ENCODE measurements around the gene SLC39A7. TPM values are rescaled to one million over a fixed set of nuclear protein-coding genes. Genes with fewer than 3 reads are reported as not detected.
A peak's percentile ranks its signal among the peaks of the same experiment; 100 is the strongest.

Gene SLC39A7
- total and polyA plus RNA-seq, 8 donors, result 41.6 to 111 (median 64.5) TPM

GRCh38 chr6:33163540-33163939, 37.1 kb upstream of the SLC39A7 start:
- TF ChIP-seq, protein P1, sequence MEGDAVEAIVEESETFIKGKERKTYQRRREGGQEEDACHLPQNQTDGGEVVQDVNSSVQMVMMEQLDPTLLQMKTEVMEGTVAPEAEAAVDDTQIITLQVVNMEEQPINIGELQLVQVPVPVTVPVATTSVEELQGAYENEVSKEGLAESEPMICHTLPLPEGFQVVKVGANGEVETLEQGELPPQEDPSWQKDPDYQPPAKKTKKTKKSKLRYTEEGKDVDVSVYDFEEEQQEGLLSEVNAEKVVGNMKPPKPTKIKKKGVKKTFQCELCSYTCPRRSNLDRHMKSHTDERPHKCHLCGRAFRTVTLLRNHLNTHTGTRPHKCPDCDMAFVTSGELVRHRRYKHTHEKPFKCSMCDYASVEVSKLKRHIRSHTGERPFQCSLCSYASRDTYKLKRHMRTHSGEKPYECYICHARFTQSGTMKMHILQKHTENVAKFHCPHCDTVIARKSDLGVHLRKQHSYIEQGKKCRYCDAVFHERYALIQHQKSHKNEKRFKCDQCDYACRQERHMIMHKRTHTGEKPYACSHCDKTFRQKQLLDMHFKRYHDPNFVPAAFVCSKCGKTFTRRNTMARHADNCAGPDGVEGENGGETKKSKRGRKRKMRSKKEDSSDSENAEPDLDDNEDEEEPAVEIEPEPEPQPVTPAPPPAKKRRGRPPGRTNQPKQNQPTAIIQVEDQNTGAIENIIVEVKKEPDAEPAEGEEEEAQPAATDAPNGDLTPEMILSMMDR (IDR thresholded peaks at IDR 0.05), result no peak
- H3K4me1 ChIP-seq, result no peaks in the 10 kb centered on the region
- no peak overlapping the region for H3K4me3 ChIP-seq
- no peak overlapping the region for H3K27ac ChIP-seq
- no peaks in the 10 kb centered on the region for H3K9me3 ChIP-seq
- ATAC-seq (no peak), DNase-seq (peak in 1 of 6 donors; percentile 66), FAIRE-seq (no peak)
- 56 to 64% methylated on average over 10 of the region's 10 CpGs for WGBS, 2 donors
- no peaks in the 10 kb centered on the region for H3K36me3 ChIP-seq
- no peaks in the 10 kb centered on the region for H3K27me3 ChIP-seq
- intact Hi-C loops (cut with DNase I), result loop anchor here in 2 of 3 donors (5.0 to 10.0 kb wide), 2 partner anchors 71 to 84 kb away; no protein-coding TSS in a partner anchor

- H3K4me3 ChIP-seq, result no peak overlapping the region
- no peaks in the 10 kb centered on the region for H3K4me1 ChIP-seq
- no peak overlapping the region for H3K27ac ChIP-seq
- intact Hi-C loops (cut with DNase I), result loop anchor here in 2 of 3 donors (5.0 to 10.0 kb wide), 2 partner anchors 71 to 83 kb away; no protein-coding TSS in a partner anchor
- ATAC-seq (no peak), DNase-seq (peak in 1 of 6 donors; percentile 48), FAIRE-seq (no peak)
- TF ChIP-seq, protein P1 (IDR thresholded peaks at IDR 0.05), result no peak
- H3K9me3 ChIP-seq, result no peaks in the 10 kb centered on the region
- WGBS, 2 donors, result 41 to 43% methylated on average over 10 of the region's 10 CpGs
- H3K27me3 ChIP-seq, result no peaks in the 10 kb centered on the region
- no peaks in the 10 kb centered on the region for H3K36me3 ChIP-seq
Observed at GRCh38 chr6:33164176-33164575, 36.5 kb upstream of the SLC39A7 start.

DNA sequence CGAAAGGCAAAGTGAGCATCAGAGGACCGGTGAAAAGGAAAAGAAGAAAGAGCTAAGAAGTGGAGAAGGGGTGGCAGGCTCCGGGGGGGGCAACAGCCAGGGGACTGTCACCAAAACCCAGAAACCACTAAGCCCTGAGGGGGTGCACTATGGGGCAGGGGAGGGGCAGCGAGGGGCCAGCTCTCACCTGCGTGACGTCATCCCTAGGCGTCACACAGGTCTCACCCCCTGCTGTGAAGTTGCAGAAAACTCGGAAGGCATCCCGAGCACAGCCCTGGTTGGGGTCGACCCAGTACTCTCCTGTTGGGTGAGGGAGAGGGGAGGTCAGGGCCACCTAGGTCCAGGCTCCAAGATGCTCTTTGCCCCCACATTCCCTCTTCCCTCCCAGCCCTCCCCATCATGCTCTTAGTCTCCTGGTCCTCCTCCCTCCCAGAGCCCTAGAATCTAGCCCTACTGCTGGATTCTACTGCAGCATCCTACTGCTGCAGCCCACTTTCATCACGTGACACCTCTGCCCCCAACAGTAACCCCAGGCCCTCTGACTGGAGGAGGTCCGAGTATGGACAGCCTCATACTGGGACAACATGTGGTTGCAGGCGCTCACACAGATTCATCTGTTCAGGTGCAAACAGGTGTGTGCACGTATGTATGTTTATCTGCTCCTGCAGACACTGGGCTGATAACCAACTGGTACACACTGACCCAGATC, 35.8 kb upstream of the SLC39A7 start:
- H3K4me3 ChIP-seq, result no peak overlapping the region
- H3K27me3 ChIP-seq, result no peaks in the 10 kb centered on the region
- ATAC-seq, result no peak
- TF ChIP-seq, protein P1 (IDR thresholded peaks at IDR 0.05), result no peak
- H3K36me3 ChIP-seq, result no peaks in the 10 kb centered on the region
- DNase-seq, result no peak
- no peaks in the 10 kb centered on the region for H3K9me3 ChIP-seq
- WGBS, 2 donors, result 32 to 38% methylated on average over 12 to 14 of the region's 14 CpGs
- no peak for FAIRE-seq
- intact Hi-C loops (cut with DNase I), result loop anchor here in 2 of 3 donors (5.0 to 10.0 kb wide), 2 partner anchors 70 to 82 kb away; no protein-coding TSS in a partner anchor
- no peaks in the 10 kb centered on the region for H3K4me1 ChIP-seq
- no peak overlapping the region for H3K27ac ChIP-seq

GRCh38 chr6:33165581-33166258, 34.9 kb upstream of the SLC39A7 start:
- Histone ChIP-seq H3K27ac (no peak overlapping the region), H3K4me1 (no peaks in the 10 kb centered on the region), H3K4me3 (no peak overlapping the region), H3K9me3 (no peaks in the 10 kb centered on the region), H3K36me3 (no peaks in the 10 kb centered on the region), H3K27me3 (no peaks in the 10 kb centered on the region)
- ATAC-seq, result no peak
- intact Hi-C loops (cut with DNase I), result loop anchor here in 1 of 3 donors (10.0 kb wide), 1 partner anchor 69 kb away; no protein-coding TSS in a partner anchor
- FAIRE-seq, result no peak
- WGBS, 2 donors, result 61 to 80% methylated on average over 17 of the region's 17 CpGs
- DNase-seq, result peak in 1 of 6 donors; percentile 47
- TF ChIP-seq, protein P1 (IDR thresholded peaks at IDR 0.05), result no peak
